C4-2B (cell line): Measurements from ENCODE around the gene SELENOM.

ENCODE experiments used
- CTCF ChIP-seq: fragments of 450-650 bp; conservative IDR thresholded peaks from 2 replicates; pipeline ENCODE4 v1.5.1; 2017; ENCODE audit warnings: mild to moderate bottlenecking
- ZFX ChIP-seq: fragments of 450-650 bp; IDR thresholded peaks from 2 replicates; pipeline ENCODE4 v1.6.1; 2017

GRCh38 chr22:31095637-31096249 lies 11.6 kb downstream of the SELENOM start:
- TF ChIP-seq CTCF (no peak), ZFX (no peak)
